Measurements from ENCODE around the gene EPGN. TPM values are rescaled to one million over a fixed set of nuclear protein-coding genes. Genes with fewer than 3 reads are reported as not detected.

Gene EPGN
- total RNA-seq, 4 donors from 2014 or later = not detected

GRCh38 chr4:74297539-74297938 lies 10.7 kb upstream of the EPGN start:
- in situ Hi-C loops (cut with MboI; ENCODE audit: low sequenced_read_pairs in 4 of 4) (no loop called here), intact Hi-C loops (cut with DNase I; ENCODE audit: low total_unique reads) (no loop called here)
- Histone ChIP-seq H3K36me3 (no peaks in the 10 kb centered on the region), H3K27ac (no peak overlapping the region), H3K9me3 (no peaks in the 10 kb centered on the region), H3K4me3 (no peak overlapping the region), H3K4me1 (no peaks in the 10 kb centered on the region), H3K27me3 (no peaks in the 10 kb centered on the region)
- DNase-seq (no peak), ATAC-seq (no peak)
- no peak for TF ChIP-seq POLR2A (IDR thresholded peaks at IDR 0.05)
- TF ChIP-seq, protein P1, sequence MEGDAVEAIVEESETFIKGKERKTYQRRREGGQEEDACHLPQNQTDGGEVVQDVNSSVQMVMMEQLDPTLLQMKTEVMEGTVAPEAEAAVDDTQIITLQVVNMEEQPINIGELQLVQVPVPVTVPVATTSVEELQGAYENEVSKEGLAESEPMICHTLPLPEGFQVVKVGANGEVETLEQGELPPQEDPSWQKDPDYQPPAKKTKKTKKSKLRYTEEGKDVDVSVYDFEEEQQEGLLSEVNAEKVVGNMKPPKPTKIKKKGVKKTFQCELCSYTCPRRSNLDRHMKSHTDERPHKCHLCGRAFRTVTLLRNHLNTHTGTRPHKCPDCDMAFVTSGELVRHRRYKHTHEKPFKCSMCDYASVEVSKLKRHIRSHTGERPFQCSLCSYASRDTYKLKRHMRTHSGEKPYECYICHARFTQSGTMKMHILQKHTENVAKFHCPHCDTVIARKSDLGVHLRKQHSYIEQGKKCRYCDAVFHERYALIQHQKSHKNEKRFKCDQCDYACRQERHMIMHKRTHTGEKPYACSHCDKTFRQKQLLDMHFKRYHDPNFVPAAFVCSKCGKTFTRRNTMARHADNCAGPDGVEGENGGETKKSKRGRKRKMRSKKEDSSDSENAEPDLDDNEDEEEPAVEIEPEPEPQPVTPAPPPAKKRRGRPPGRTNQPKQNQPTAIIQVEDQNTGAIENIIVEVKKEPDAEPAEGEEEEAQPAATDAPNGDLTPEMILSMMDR (IDR thresholded peaks at IDR 0.05 in 4 of 5, conservative IDR thresholded peaks at IDR 0.05 in 1 of 5) = no peak

DNA sequence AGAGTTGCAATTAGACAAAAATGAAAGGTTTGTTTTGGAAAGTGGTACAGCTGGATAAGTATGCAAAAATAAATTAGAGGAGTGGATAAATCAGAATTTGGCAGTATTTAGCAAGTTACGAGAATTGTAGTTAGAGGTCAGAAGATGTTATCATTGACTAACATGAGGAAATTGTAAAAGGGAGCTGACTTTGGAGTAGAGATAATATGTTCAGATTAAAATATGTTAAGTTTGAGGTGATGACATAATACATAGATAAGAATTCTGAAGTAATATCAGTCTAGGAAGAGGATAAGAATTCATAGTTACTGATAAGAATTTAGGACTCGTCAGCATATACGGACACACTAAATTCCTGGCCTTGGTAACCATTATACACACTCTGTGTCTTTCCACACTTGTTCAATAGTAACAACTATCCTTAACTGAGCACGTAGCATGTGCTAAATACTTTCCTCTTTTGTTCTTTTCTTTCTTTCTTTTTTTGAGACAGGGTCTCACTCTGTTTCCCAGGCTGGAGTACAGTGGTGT lies 4.1 kb upstream of the EPGN start:
- Histone ChIP-seq H3K9me3 (no peaks in the 10 kb centered on the region), H3K36me3 (no peaks in the 10 kb centered on the region), H3K27ac (no peak overlapping the region), H3K4me1 (no peaks in the 10 kb centered on the region), H3K4me3 (no peak overlapping the region), H3K27me3 (no peaks in the 10 kb centered on the region)
- in situ Hi-C loops (cut with MboI; ENCODE audit: low sequenced_read_pairs in 4 of 4) (loop anchor here in 1 of 4 donors (25.0 kb wide), 1 partner anchor 117 kb away; no protein-coding TSS in a partner anchor), intact Hi-C loops (cut with DNase I; ENCODE audit: low total_unique reads) (no loop called here)
- ATAC-seq (no peak), DNase-seq (no peak)
- TF ChIP-seq POLR2A (IDR thresholded peaks at IDR 0.05) = no peak

DNA sequence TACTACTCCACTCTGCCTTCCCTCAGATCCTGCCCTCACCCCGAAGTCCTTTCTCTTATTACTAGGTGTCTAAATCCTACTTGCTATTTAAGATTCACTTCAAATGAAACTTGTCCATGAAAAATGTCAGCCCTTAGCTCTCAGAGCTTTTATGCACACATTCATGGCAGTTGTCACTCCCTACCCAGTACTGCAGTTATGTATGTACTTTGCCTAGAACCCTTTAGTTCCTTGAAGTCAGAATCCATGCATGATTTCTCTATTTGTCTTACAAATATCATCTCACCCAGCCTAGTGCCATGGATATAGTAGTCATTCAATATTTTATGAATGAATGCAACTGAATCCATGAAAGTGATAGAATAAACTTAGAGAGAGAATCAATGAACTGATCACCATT lies 3.3 kb upstream of the EPGN start:
- no peak for DNase-seq
- ATAC-seq = no peak
- Histone ChIP-seq H3K4me1 (no peaks in the 10 kb centered on the region), H3K27ac (no peak overlapping the region), H3K4me3 (no peak overlapping the region), H3K36me3 (no peaks in the 10 kb centered on the region), H3K27me3 (no peaks in the 10 kb centered on the region), H3K9me3 (no peaks in the 10 kb centered on the region)
- intact Hi-C loops (cut with DNase I; ENCODE audit: low total_unique reads) (no loop called here), in situ Hi-C loops (cut with MboI; ENCODE audit: low sequenced_read_pairs in 4 of 4) (loop anchor here in 1 of 4 donors (25.0 kb wide), 1 partner anchor 118 kb away; no protein-coding TSS in a partner anchor)
- TF ChIP-seq POLR2A (IDR thresholded peaks at IDR 0.05) = no peak
- TF ChIP-seq, protein P1 (IDR thresholded peaks at IDR 0.05 in 4 of 5, conservative IDR thresholded peaks at IDR 0.05 in 1 of 5) = no peak

DNA sequence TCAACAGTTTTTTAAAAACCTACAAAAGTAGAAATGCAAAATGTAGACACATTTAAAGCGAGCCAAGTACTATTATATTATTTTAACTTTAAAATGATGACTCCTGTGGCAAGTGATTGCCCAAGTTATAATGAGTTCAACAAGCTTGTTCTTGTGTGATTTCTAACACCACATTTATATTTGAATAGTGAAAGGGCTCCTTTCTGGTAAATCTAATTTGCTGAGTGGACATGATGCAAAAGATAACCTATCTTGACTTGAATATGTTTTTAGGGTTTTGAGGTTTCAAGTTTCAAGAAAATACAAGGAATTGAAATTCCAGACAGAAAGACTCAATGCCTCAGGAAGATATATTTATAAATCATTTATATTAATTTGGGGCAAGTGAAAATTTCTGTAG lies 1.1 kb upstream of the EPGN start:
- Histone ChIP-seq H3K27ac (no peak overlapping the region), H3K4me1 (no peaks in the 10 kb centered on the region), H3K36me3 (no peaks in the 10 kb centered on the region), H3K27me3 (no peaks in the 10 kb centered on the region), H3K4me3 (no peak overlapping the region), H3K9me3 (no peaks in the 10 kb centered on the region)
- intact Hi-C loops (cut with DNase I; ENCODE audit: low total_unique reads) (no loop called here), in situ Hi-C loops (cut with MboI; ENCODE audit: low sequenced_read_pairs in 4 of 4) (loop anchor here in 1 of 4 donors (25.0 kb wide), 1 partner anchor 120 kb away; no protein-coding TSS in a partner anchor)
- TF ChIP-seq, protein P1 (IDR thresholded peaks at IDR 0.05 in 4 of 5, conservative IDR thresholded peaks at IDR 0.05 in 1 of 5) = no peak
- no peak for TF ChIP-seq POLR2A (IDR thresholded peaks at IDR 0.05)
- no peak for DNase-seq
- ATAC-seq = no peak

GRCh38 chr4:74309223-74309622 lies 953 bp downstream of the EPGN start:
- Histone ChIP-seq H3K27ac (no peak overlapping the region), H3K4me3 (no peak overlapping the region), H3K4me1 (no peaks in the 10 kb centered on the region), H3K27me3 (no peaks in the 10 kb centered on the region), H3K36me3 (no peaks in the 10 kb centered on the region), H3K9me3 (no peaks in the 10 kb centered on the region)
- DNase-seq (no peak), ATAC-seq (no peak)
- intact Hi-C loops (cut with DNase I; ENCODE audit: low total_unique reads) = no loop called here
- in situ Hi-C loops (cut with MboI; ENCODE audit: low sequenced_read_pairs in 4 of 4) = loop anchor here in 1 of 4 donors (25.0 kb wide), 1 partner anchor 122 kb away; no protein-coding TSS in a partner anchor
- no peak for TF ChIP-seq POLR2A (IDR thresholded peaks at IDR 0.05)
- TF ChIP-seq, protein P1 (IDR thresholded peaks at IDR 0.05 in 4 of 5, conservative IDR thresholded peaks at IDR 0.05 in 1 of 5) = no peak

Data from gastrocnemius medialis (tissue), 4 donors.